ENCODE data around the gene DUSP12.

DNA sequence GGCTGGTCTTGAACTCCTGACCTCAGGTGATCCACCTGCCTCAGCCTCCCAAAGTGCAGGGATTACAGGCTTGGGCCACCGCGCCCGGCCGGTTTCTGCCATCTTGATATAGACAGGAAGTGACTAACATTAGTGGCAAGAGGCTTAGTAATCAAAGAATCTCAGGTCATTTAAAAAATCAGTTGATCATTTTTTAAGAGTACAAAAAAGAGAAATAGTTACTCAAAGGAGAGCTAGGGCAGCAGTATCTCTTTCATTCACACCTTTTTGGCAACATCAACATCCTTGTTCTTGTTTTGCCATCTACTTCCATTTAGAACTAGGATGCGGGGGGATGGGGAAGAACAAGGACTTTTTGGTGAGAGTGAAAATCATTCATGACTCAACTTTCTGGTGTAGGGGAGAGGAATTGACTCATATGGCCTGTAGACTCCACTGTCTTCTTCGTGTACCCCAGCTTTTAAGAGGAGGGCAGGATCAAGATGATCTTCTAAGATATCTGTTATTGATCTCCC lies 19.5 kb upstream of the DUSP12 start:
- TF ChIP-seq, protein P1, sequence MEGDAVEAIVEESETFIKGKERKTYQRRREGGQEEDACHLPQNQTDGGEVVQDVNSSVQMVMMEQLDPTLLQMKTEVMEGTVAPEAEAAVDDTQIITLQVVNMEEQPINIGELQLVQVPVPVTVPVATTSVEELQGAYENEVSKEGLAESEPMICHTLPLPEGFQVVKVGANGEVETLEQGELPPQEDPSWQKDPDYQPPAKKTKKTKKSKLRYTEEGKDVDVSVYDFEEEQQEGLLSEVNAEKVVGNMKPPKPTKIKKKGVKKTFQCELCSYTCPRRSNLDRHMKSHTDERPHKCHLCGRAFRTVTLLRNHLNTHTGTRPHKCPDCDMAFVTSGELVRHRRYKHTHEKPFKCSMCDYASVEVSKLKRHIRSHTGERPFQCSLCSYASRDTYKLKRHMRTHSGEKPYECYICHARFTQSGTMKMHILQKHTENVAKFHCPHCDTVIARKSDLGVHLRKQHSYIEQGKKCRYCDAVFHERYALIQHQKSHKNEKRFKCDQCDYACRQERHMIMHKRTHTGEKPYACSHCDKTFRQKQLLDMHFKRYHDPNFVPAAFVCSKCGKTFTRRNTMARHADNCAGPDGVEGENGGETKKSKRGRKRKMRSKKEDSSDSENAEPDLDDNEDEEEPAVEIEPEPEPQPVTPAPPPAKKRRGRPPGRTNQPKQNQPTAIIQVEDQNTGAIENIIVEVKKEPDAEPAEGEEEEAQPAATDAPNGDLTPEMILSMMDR (conservative IDR thresholded peaks at IDR 0.05 in 1 of 2, IDR thresholded peaks at IDR 0.05 in 1 of 2; ENCODE audit: low read depth in 1 of 2, low read length in 2 of 2) = no peak
- no peak for TF ChIP-seq EZH2 (IDR thresholded peaks at IDR 0.05; ENCODE audit: low read length, missing control alignments)
